Fibroblast of lung (primary cell): Measurements from ENCODE around the gene GALC. TPM values are rescaled to one million over a fixed set of nuclear protein-coding genes. Genes with fewer than 3 reads are reported as not detected.

Experiments
- DNase-seq, 2 donors: peaks; one replicate each; pipeline versions ENCODE4 v3.0.0 to v3.0.0-alpha.2; 2010; ENCODE audit warnings: low read depth in 2 of 2
- H2AFZ ChIP-seq: 2 replicates; pipeline ENCODE4 v1.5.1; 2012; ENCODE audit warnings: low read length, control low read depth, inconsistent platforms
- H3K27ac ChIP-seq: 2 replicates; pipeline ENCODE4 v1.5.1; 2011; ENCODE audit warnings: low read length, control low read depth; ENCODE audit not compliant: insufficient read depth
- H3K27me3 ChIP-seq: 2 replicates; pipeline ENCODE4 v1.5.1; 2011; ENCODE audit warnings: mild to moderate bottlenecking, low read length; ENCODE audit not compliant: control insufficient read depth, insufficient read depth
- H3K36me3 ChIP-seq: 2 replicates; pipeline ENCODE4 v1.5.1; 2011; ENCODE audit warnings: low read length; ENCODE audit not compliant: control insufficient read depth, insufficient read depth
- H3K4me1 ChIP-seq: 2 replicates; pipeline ENCODE4 v1.5.1; 2011; ENCODE audit warnings: low read length; ENCODE audit not compliant: control insufficient read depth, insufficient read depth; ENCODE audit errors: extremely low read depth
- H3K4me2 ChIP-seq: 2 replicates; pipeline ENCODE4 v1.5.1; 2011; ENCODE audit warnings: low read length, control low read depth; ENCODE audit not compliant: insufficient read depth; ENCODE audit errors: extremely low read depth
- H3K4me3 ChIP-seq, 4 experiments: fragments of 200-600 bp in 1 of 4; sonication (generic) in 1 of 4; replicated peaks in 1 of 4; 2 replicates each; pipeline ENCODE4 v1.5.1; 2011 to 2016; ENCODE audit warnings: low read length in 4 of 4, low read depth in 3 of 4, mild to moderate bottlenecking in 3 of 4, control low read depth in 2 of 4, inconsistent platforms in 1 of 4, mixed read lengths in 1 of 4; ENCODE audit not compliant: insufficient read depth in 1 of 4; ENCODE audit errors: control extremely low read depth in 1 of 4
- H3K79me2 ChIP-seq: 2 replicates; pipeline ENCODE4 v1.5.1; 2012; ENCODE audit warnings: mild to moderate bottlenecking, low read length, inconsistent platforms; ENCODE audit not compliant: control insufficient read depth, insufficient read depth
- H3K9ac ChIP-seq: 2 replicates; pipeline ENCODE4 v1.5.1; 2011; ENCODE audit warnings: mild to moderate bottlenecking, low read length, control low read depth; ENCODE audit not compliant: insufficient read depth
- H3K9me3 ChIP-seq: 2 replicates; pipeline ENCODE4 v1.5.1; 2012; ENCODE audit warnings: low read depth, low read length; ENCODE audit not compliant: control insufficient read depth, insufficient read depth
- H4K20me1 ChIP-seq: 2 replicates; pipeline ENCODE4 v1.5.1; 2011; ENCODE audit warnings: low read length; ENCODE audit not compliant: control insufficient read depth, insufficient read depth; ENCODE audit errors: extremely low read depth
- EZH2 ChIP-seq: IDR thresholded peaks from 2 replicates; pipeline ENCODE4 v1.5.1; 2012; ENCODE audit warnings: low read length, control low read depth, mild to moderate bottlenecking; ENCODE audit errors: missing control alignments
- polyA plus RNA-seq, 2 donors: library from polyadenylated mRNA; depleted of rRNA in 1 of 2; stranded (reverse) in 1 of 2; unstranded in 1 of 2; fragments of >200 nt; gene quantifications; 2 replicates each; pipeline ENCODE4 v1.2.1, GENCODE V29; 2011 to 2012; ENCODE audit warnings: missing spikeins in 1 of 2
- total RNA-seq: library from RNA; depleted of rRNA; stranded (reverse); fragments of >200 nt; gene quantifications from 2 replicates; pipeline ENCODE4 v1.2.1, GENCODE V29; 2014
- TF ChIP-seq, protein P1 (sequence below), 2 donors: IDR thresholded peaks in 1 of 2; conservative IDR thresholded peaks in 1 of 2; 1 replicate in 1 of 2; 2 replicates in 1 of 2; pipeline ENCODE4 v1.5.1; 2011 to 2012; ENCODE audit warnings: low read length in 2 of 2, control low read depth in 1 of 2, inconsistent platforms in 1 of 2, low read depth in 1 of 2, mild to moderate bottlenecking in 1 of 2

GALC gene
- total and polyA plus RNA-seq, 2 donors (not counting 1 experiment from before 2014, with no cell fraction given): 13.3 to 22.8 TPM

GRCh38 chr14:87896393-87897380, 96.3 kb downstream of the GALC start:
- Histone ChIP-seq H2AFZ (no peak overlapping the region), H4K20me1 (no peaks in the 10 kb centered on the region), H3K36me3 (no peaks in the 10 kb centered on the region), H3K4me1 (no peaks in the 10 kb centered on the region), H3K27me3 (no peaks in the 10 kb centered on the region), H3K4me3 (no peak overlapping the region), H3K79me2 (no peaks in the 10 kb centered on the region), H3K4me2 (no peak overlapping the region), H3K9me3 (no peaks in the 10 kb centered on the region), H3K27ac (no peak overlapping the region), H3K9ac (no peak overlapping the region)
- DNase-seq: peak; percentile 60 to 65
- TF ChIP-seq, protein P1, sequence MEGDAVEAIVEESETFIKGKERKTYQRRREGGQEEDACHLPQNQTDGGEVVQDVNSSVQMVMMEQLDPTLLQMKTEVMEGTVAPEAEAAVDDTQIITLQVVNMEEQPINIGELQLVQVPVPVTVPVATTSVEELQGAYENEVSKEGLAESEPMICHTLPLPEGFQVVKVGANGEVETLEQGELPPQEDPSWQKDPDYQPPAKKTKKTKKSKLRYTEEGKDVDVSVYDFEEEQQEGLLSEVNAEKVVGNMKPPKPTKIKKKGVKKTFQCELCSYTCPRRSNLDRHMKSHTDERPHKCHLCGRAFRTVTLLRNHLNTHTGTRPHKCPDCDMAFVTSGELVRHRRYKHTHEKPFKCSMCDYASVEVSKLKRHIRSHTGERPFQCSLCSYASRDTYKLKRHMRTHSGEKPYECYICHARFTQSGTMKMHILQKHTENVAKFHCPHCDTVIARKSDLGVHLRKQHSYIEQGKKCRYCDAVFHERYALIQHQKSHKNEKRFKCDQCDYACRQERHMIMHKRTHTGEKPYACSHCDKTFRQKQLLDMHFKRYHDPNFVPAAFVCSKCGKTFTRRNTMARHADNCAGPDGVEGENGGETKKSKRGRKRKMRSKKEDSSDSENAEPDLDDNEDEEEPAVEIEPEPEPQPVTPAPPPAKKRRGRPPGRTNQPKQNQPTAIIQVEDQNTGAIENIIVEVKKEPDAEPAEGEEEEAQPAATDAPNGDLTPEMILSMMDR (conservative IDR thresholded peaks at IDR 0.05 in 1 of 2, IDR thresholded peaks at IDR 0.05 in 1 of 2; ENCODE audit: low read depth in 1 of 2, low read length in 2 of 2): peak; percentile 61 to 65
- TF ChIP-seq EZH2: no peak

DNA sequence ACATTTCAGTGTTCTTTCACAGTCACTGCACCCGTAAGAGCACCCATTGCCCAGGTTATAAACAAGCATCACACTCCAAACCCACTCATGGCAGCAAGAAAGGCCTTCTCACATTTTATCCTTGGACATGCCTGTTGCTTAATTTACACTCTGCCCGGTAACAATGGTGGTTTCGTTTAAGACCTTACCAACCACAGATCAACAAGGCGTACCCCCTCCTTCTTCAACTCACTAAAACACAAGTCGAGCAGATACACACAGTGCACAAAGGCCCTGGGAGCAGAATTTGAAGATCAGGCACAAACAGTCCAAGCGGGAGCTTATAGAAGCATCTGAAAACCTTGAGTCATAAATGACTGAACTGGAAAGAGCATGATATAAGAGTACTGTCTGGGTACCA, 98.1 kb downstream of the GALC start:
- Histone ChIP-seq H3K4me2 (no peak overlapping the region), H3K27ac (no peak overlapping the region), H3K4me3 (no peak overlapping the region), H3K9ac (no peak overlapping the region), H3K79me2 (no peaks in the 10 kb centered on the region), H3K27me3 (no peaks in the 10 kb centered on the region), H3K9me3 (no peaks in the 10 kb centered on the region), H4K20me1 (no peaks in the 10 kb centered on the region), H2AFZ (no peak overlapping the region), H3K4me1 (no peaks in the 10 kb centered on the region), H3K36me3 (no peaks in the 10 kb centered on the region)
- TF ChIP-seq, protein P1 (conservative IDR thresholded peaks at IDR 0.05 in 1 of 2, IDR thresholded peaks at IDR 0.05 in 1 of 2; ENCODE audit: low read depth in 1 of 2, low read length in 2 of 2): no peak
- TF ChIP-seq EZH2: no peak
- no peak for DNase-seq

GRCh38 chr14:87892763-87893162, 100.2 kb downstream of the GALC start:
- no peak overlapping the region for H3K4me3 ChIP-seq
- no peak for TF ChIP-seq EZH2
- TF ChIP-seq, protein P1 (conservative IDR thresholded peaks at IDR 0.05 in 1 of 2, IDR thresholded peaks at IDR 0.05 in 1 of 2; ENCODE audit: low read depth in 1 of 2, low read length in 2 of 2): no peak
- H3K9ac ChIP-seq: no peak overlapping the region

More at GRCh38 chr14:87892763-87893162, 100.2 kb downstream of the GALC start:
- Histone ChIP-seq H3K4me1 (no peaks in the 10 kb centered on the region), H4K20me1 (no peaks in the 10 kb centered on the region), H3K36me3 (no peaks in the 10 kb centered on the region), H3K27ac (no peak overlapping the region), H3K27me3 (no peaks in the 10 kb centered on the region), H3K4me2 (no peak overlapping the region), H3K9me3 (no peaks in the 10 kb centered on the region), H3K79me2 (no peaks in the 10 kb centered on the region), H2AFZ (no peak overlapping the region)
- DNase-seq: no peak
